ENCODE data around the gene DSPP. TPM values are rescaled to one million over a fixed set of nuclear protein-coding genes. Genes with fewer than 3 reads are reported as not detected.
A peak's percentile ranks its signal among the peaks of the same experiment; 100 is the strongest.

The DSPP gene
- total and polyA plus RNA-seq, 5 donors from 2014 or later: not detected

GRCh38 chr4:87592124-87592523 lies 16.2 kb upstream of the DSPP start:
- DNase-seq (no peak), ATAC-seq (ENCODE audit: low read depth in 2 of 2) (no peak)
- Mint-ChIP-seq H3K4me1 (no peaks in the 10 kb centered on the region), H3K27me3 (peaks cover 8% of the 10 kb centered on the region), H3K9me3 (peaks cover 0 to 3% (median 2%) of the 10 kb centered on the region in 7 donors), H3K27ac (no peak overlapping the region), H3K4me3 (no peak overlapping the region), H3K36me3 (no peaks in the 10 kb centered on the region)
- Histone ChIP-seq H3K36me3 (ENCODE audit: control insufficient read depth, insufficient read depth, low read length) (no peaks in the 10 kb centered on the region), H3K9me3 (ENCODE audit: control insufficient read depth in 2 of 2, low read length in 2 of 2) (no peaks in the 10 kb centered on the region), H3K4me3 (ENCODE audit: low read depth, low read length) (no peak overlapping the region), H3K27ac (ENCODE audit: insufficient read depth, low read length, poor library complexity, severe bottlenecking) (no peak overlapping the region), H3K4me1 (ENCODE audit: control insufficient read depth, insufficient read depth, low read length, poor library complexity, severe bottlenecking) (no peaks in the 10 kb centered on the region), H3K27me3 (ENCODE audit: control insufficient read depth, insufficient read depth, low read length) (no peaks in the 10 kb centered on the region)

DNA sequence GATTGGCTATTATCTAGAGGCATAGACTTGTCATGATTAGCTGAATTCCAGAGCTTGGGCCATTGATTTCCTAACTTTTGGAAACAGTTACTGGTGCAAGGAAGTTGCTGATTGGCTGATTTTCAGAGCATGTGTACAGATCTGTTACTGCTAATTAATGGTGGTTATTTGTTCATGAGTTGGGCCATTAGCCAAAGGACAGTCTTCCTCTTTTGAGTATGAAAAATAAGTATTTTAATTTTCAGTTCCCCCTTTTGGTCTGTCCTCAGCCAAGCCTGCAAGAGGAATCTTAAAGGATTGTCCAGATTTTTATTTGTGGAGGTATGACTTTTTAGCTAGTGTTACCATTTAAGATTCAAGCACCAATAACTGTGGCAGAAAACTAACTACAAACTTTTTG lies 7.0 kb upstream of the DSPP start:
- H3K4me1 Mint-ChIP-seq: no peaks in the 10 kb centered on the region
- no peak overlapping the region for H3K4me3 Mint-ChIP-seq
- Histone ChIP-seq H3K27ac (ENCODE audit: insufficient read depth, low read length, poor library complexity, severe bottlenecking) (no peak overlapping the region), H3K9me3 (ENCODE audit: control insufficient read depth in 2 of 2, low read length in 2 of 2) (no peaks in the 10 kb centered on the region), H3K4me3 (ENCODE audit: low read depth, low read length) (no peak overlapping the region), H3K36me3 (ENCODE audit: control insufficient read depth, insufficient read depth, low read length) (no peaks in the 10 kb centered on the region), H3K27me3 (ENCODE audit: control insufficient read depth, insufficient read depth, low read length) (no peaks in the 10 kb centered on the region), H3K4me1 (ENCODE audit: control insufficient read depth, insufficient read depth, low read length, poor library complexity, severe bottlenecking) (no peaks in the 10 kb centered on the region)
- no peak overlapping the region for H3K27ac Mint-ChIP-seq
- DNase-seq (no peak), ATAC-seq (ENCODE audit: low read depth in 2 of 2) (no peak)
- no peaks in the 10 kb centered on the region for H3K36me3 Mint-ChIP-seq
- H3K9me3 Mint-ChIP-seq: peaks cover 0 to 9% (median 4%) of the 10 kb centered on the region in 7 donors
- H3K27me3 Mint-ChIP-seq: peaks cover 4% of the 10 kb centered on the region

DNA sequence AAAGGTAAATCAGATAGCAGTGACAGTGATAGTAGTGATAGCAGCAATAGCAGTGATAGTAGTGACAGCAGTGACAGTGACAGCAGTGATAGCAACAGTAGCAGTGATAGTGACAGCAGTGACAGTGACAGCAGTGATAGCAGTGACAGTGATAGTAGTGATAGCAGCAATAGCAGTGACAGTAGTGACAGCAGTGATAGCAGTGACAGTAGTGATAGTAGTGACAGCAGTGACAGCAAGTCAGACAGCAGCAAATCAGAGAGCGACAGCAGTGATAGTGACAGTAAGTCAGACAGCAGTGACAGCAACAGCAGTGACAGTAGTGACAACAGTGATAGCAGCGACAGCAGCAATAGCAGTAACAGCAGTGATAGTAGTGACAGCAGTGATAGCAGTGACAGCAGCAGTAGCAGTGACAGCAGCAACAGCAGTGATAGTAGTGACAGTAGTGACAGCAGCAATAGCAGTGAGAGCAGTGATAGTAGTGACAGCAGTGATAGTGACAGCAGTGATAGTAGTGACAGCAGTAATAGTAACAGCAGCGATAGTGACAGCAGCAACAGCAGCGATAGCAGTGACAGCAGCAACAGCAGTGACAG lies 6.1 kb downstream of the DSPP start:
- H3K9me3 Mint-ChIP-seq: peaks cover 0 to 1% (median 0%) of the 10 kb centered on the region in 7 donors
- H3K9me3 ChIP-seq (ENCODE audit: control insufficient read depth in 2 of 2, low read length in 2 of 2): no peaks in the 10 kb centered on the region
- peaks cover 7% of the 10 kb centered on the region for H3K27me3 Mint-ChIP-seq
- no peak overlapping the region for H3K27ac ChIP-seq (ENCODE audit: insufficient read depth, low read length, poor library complexity, severe bottlenecking)
- no peaks in the 10 kb centered on the region for H3K4me1 ChIP-seq (ENCODE audit: control insufficient read depth, insufficient read depth, low read length, poor library complexity, severe bottlenecking)
- no peaks in the 10 kb centered on the region for H3K36me3 ChIP-seq (ENCODE audit: control insufficient read depth, insufficient read depth, low read length)
- ATAC-seq (ENCODE audit: low read depth in 2 of 2): no peak
- H3K36me3 Mint-ChIP-seq: no peaks in the 10 kb centered on the region
- H3K4me3 Mint-ChIP-seq: no peak overlapping the region
- DNase-seq: no peak
- H3K4me1 Mint-ChIP-seq: no peaks in the 10 kb centered on the region
- no peak overlapping the region for H3K27ac Mint-ChIP-seq
- peaks cover 2% of the 10 kb centered on the region for H3K27me3 ChIP-seq (ENCODE audit: control insufficient read depth, insufficient read depth, low read length)
- no peak overlapping the region for H3K4me3 ChIP-seq (ENCODE audit: low read depth, low read length)

DNA sequence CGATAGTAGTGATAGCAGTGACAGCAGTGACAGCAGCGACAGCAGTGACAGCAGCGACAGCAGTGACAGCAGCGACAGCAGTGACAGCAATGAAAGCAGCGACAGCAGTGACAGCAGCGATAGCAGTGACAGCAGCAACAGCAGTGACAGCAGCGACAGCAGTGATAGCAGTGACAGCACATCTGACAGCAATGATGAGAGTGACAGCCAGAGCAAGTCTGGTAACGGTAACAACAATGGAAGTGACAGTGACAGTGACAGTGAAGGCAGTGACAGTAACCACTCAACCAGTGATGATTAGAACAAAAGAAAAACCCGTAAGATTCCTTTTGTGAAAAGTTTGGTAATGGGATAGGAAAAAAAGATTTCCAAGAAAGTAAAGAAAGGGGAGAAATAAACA lies 7.9 kb downstream of the DSPP start:
- DNase-seq (no peak), ATAC-seq (ENCODE audit: low read depth in 2 of 2) (no peak)
- H3K4me1 ChIP-seq (ENCODE audit: control insufficient read depth, insufficient read depth, low read length, poor library complexity, severe bottlenecking): no peaks in the 10 kb centered on the region
- no peak overlapping the region for H3K4me3 ChIP-seq (ENCODE audit: low read depth, low read length)
- Mint-ChIP-seq H3K36me3 (no peaks in the 10 kb centered on the region), H3K9me3 (peaks cover 0 to 1% (median 0%) of the 10 kb centered on the region in 7 donors), H3K4me3 (no peak overlapping the region), H3K4me1 (no peaks in the 10 kb centered on the region), H3K27ac (no peak overlapping the region), H3K27me3 (peaks cover 7% of the 10 kb centered on the region)
- no peaks in the 10 kb centered on the region for H3K36me3 ChIP-seq (ENCODE audit: control insufficient read depth, insufficient read depth, low read length)
- peaks cover 2% of the 10 kb centered on the region for H3K27me3 ChIP-seq (ENCODE audit: control insufficient read depth, insufficient read depth, low read length)
- no peaks in the 10 kb centered on the region for H3K9me3 ChIP-seq (ENCODE audit: control insufficient read depth in 2 of 2, low read length in 2 of 2)
- no peak overlapping the region for H3K27ac ChIP-seq (ENCODE audit: insufficient read depth, low read length, poor library complexity, severe bottlenecking)

DNA sequence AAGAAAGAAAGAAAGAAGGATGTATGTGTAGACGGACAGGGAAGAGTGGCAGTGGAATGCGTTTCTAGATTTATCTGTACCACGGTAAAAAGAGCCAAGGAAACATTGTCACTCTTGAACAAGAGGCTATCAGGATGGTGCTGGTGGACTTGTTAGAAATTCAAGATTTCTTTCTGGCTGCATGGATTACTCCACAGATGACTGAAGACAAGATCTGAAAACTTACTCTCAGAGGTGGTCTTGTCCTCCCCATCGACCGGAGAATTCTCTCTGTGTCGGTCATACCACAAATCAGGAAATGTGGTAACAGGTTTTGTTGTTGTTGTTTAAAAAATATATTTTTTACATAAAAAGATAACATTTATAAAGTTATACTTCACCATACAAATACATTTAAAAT lies 11.8 kb downstream of the DSPP start:
- no peaks in the 10 kb centered on the region for H3K4me1 Mint-ChIP-seq
- H3K4me3 Mint-ChIP-seq: no peak overlapping the region
- no peaks in the 10 kb centered on the region for H3K4me1 ChIP-seq (ENCODE audit: control insufficient read depth, insufficient read depth, low read length, poor library complexity, severe bottlenecking)
- no peaks in the 10 kb centered on the region for H3K9me3 ChIP-seq (ENCODE audit: control insufficient read depth in 2 of 2, low read length in 2 of 2)
- no peak overlapping the region for H3K27ac ChIP-seq (ENCODE audit: insufficient read depth, low read length, poor library complexity, severe bottlenecking)
- H3K27ac Mint-ChIP-seq: no peak overlapping the region
- DNase-seq (no peak), ATAC-seq (ENCODE audit: low read depth in 2 of 2) (no peak)
- peaks cover 7% of the 10 kb centered on the region for H3K27me3 Mint-ChIP-seq
- no peaks in the 10 kb centered on the region for H3K27me3 ChIP-seq (ENCODE audit: control insufficient read depth, insufficient read depth, low read length)
- no peak overlapping the region for H3K4me3 ChIP-seq (ENCODE audit: low read depth, low read length)
- peaks cover 0 to 3% (median 0%) of the 10 kb centered on the region in 7 donors for H3K9me3 Mint-ChIP-seq
- H3K36me3 Mint-ChIP-seq: no peaks in the 10 kb centered on the region
- H3K36me3 ChIP-seq (ENCODE audit: control insufficient read depth, insufficient read depth, low read length): no peaks in the 10 kb centered on the region

DNA sequence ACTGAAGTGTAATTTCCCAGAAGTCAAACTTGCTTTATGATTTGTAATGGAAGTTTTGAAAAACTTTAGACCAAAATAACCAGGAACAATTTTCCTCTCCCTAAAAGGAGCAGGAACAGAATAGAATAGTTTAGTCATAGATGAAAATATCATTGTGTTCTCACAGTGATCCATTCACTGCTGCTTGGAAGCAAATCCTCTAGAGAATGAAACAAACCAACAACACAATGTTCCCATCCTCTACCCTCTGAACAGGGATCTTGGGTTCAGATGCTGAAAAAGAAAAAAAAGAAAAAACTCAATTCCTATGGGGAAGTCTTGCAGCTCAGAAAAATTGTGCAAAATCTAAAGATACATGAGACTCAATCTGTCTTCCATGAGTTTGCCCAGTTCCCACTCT lies 12.2 kb downstream of the DSPP start:
- Histone ChIP-seq H3K4me3 (ENCODE audit: low read depth, low read length) (no peak overlapping the region), H3K36me3 (ENCODE audit: control insufficient read depth, insufficient read depth, low read length) (no peaks in the 10 kb centered on the region), H3K4me1 (ENCODE audit: control insufficient read depth, insufficient read depth, low read length, poor library complexity, severe bottlenecking) (no peaks in the 10 kb centered on the region), H3K9me3 (ENCODE audit: control insufficient read depth in 2 of 2, low read length in 2 of 2) (no peaks in the 10 kb centered on the region), H3K27me3 (ENCODE audit: control insufficient read depth, insufficient read depth, low read length) (no peaks in the 10 kb centered on the region), H3K27ac (ENCODE audit: insufficient read depth, low read length, poor library complexity, severe bottlenecking) (no peak overlapping the region)
- no peak overlapping the region for H3K27ac Mint-ChIP-seq
- H3K36me3 Mint-ChIP-seq: no peaks in the 10 kb centered on the region
- H3K27me3 Mint-ChIP-seq: peaks cover 7% of the 10 kb centered on the region
- DNase-seq (no peak), ATAC-seq (ENCODE audit: low read depth in 2 of 2) (no peak)
- H3K4me1 Mint-ChIP-seq: no peaks in the 10 kb centered on the region
- H3K4me3 Mint-ChIP-seq: no peak overlapping the region
- peaks cover 0 to 3% (median 0%) of the 10 kb centered on the region in 7 donors for H3K9me3 Mint-ChIP-seq

GRCh38 chr4:87622303-87622702 lies 14.0 kb downstream of the DSPP start:
- Histone ChIP-seq H3K4me3 (ENCODE audit: low read depth, low read length) (no peak overlapping the region), H3K27me3 (ENCODE audit: control insufficient read depth, insufficient read depth, low read length) (no peaks in the 10 kb centered on the region), H3K9me3 (ENCODE audit: control insufficient read depth in 2 of 2, low read length in 2 of 2) (no peaks in the 10 kb centered on the region), H3K4me1 (ENCODE audit: control insufficient read depth, insufficient read depth, low read length, poor library complexity, severe bottlenecking) (no peaks in the 10 kb centered on the region), H3K27ac (ENCODE audit: insufficient read depth, low read length, poor library complexity, severe bottlenecking) (no peak overlapping the region), H3K36me3 (ENCODE audit: control insufficient read depth, insufficient read depth, low read length) (no peaks in the 10 kb centered on the region)
- no peak for ATAC-seq (ENCODE audit: low read depth in 2 of 2)
- peaks cover 7% of the 10 kb centered on the region for H3K27me3 Mint-ChIP-seq
- H3K27ac Mint-ChIP-seq: no peak overlapping the region
- no peak for DNase-seq
- peak overlapping the region in 1 of 4 donors; percentile 87 for H3K4me3 Mint-ChIP-seq
- H3K36me3 Mint-ChIP-seq: no peaks in the 10 kb centered on the region
- H3K4me1 Mint-ChIP-seq: no peaks in the 10 kb centered on the region
- peaks cover 0 to 3% (median 0%) of the 10 kb centered on the region in 7 donors for H3K9me3 Mint-ChIP-seq

DNA sequence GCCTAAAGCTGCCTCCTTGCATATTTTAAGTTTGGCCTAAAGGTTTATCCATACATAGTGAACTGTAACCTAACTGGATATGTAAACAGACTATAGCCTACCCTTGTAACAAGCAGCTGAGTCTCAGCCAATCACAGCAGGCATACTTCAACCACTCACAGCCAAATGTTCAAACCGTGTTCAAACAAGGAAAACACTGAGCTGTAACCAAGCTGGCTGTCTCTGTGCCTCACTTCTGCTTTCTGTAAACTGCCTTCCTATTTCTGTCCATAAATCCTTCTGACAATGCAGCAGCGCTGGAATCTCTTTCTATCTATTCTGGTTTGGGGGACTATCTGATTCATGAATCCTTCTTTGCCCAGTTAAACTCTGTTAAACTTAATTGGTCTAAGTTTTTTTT lies 16.4 kb downstream of the DSPP start:
- Histone ChIP-seq H3K36me3 (ENCODE audit: control insufficient read depth, insufficient read depth, low read length) (no peaks in the 10 kb centered on the region), H3K9me3 (ENCODE audit: control insufficient read depth in 2 of 2, low read length in 2 of 2) (no peaks in the 10 kb centered on the region), H3K27me3 (ENCODE audit: control insufficient read depth, insufficient read depth, low read length) (no peaks in the 10 kb centered on the region), H3K4me1 (ENCODE audit: control insufficient read depth, insufficient read depth, low read length, poor library complexity, severe bottlenecking) (no peaks in the 10 kb centered on the region), H3K4me3 (ENCODE audit: low read depth, low read length) (no peak overlapping the region), H3K27ac (ENCODE audit: insufficient read depth, low read length, poor library complexity, severe bottlenecking) (no peak overlapping the region)
- H3K27me3 Mint-ChIP-seq: no peaks in the 10 kb centered on the region
- no peaks in the 10 kb centered on the region for H3K4me1 Mint-ChIP-seq
- DNase-seq: no peak
- no peak overlapping the region for H3K27ac Mint-ChIP-seq
- H3K4me3 Mint-ChIP-seq: no peak overlapping the region
- H3K36me3 Mint-ChIP-seq: no peaks in the 10 kb centered on the region
- peaks cover 0 to 3% (median 0%) of the 10 kb centered on the region in 7 donors for H3K9me3 Mint-ChIP-seq
- ATAC-seq (ENCODE audit: low read depth in 2 of 2): no peak

Data from CD4-positive, CD25-positive, alpha-beta regulatory T cell (primary cell).